Ishikawa (cell line): ENCODE measurements around the gene PAPPA.

Source experiments
- RAD21 ChIP-seq: IDR thresholded peaks from 2 replicates; pipeline ENCODE4 v1.6.1; 2012; ENCODE audit warnings: low read depth
- USF1 ChIP-seq: IDR thresholded peaks from 2 replicates; pipeline ENCODE4 v1.6.1; 2012

- TF ChIP-seq USF1, result no peak
- no peak for TF ChIP-seq RAD21
Observed at GRCh38 chr9:116280529-116280928, 126.9 kb downstream of the PAPPA start.
